GM18508 (cell line): Measurements from ENCODE around the gene HS3ST1.

Experiments
- ATAC-seq: cut with Tn5 transposase; IDR thresholded peaks from one replicate; pipeline ENCODE4 v1.9.1; 2021; ENCODE audit warnings: moderate number of reproducible peaks; ENCODE audit not compliant: insufficient read depth, unreplicated experiment

The HS3ST1 gene

GRCh38 chr4:11436084-11436483, 7.4 kb upstream of the HS3ST1 start:
- no peak for ATAC-seq

DNA sequence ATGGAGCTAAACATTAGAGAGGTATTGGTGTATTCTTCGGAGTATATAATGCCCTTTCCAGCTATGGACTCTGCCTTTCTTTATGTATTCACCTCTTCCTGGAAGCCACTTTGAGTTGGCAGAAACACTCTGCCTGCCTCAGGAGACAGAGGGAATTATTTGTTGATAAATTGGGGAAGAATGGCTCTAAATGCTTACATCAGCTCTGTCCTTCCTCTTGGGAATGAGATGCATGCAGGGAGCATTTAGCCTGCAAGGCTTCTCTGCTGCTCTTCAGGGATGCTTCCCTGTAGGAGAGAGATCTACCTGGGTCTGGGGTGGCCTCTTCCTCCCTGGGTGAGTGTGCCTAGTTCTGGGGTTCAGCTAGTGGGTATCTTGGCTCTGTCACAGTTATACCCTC, 6.9 kb upstream of the HS3ST1 start:
- ATAC-seq: no peak

DNA sequence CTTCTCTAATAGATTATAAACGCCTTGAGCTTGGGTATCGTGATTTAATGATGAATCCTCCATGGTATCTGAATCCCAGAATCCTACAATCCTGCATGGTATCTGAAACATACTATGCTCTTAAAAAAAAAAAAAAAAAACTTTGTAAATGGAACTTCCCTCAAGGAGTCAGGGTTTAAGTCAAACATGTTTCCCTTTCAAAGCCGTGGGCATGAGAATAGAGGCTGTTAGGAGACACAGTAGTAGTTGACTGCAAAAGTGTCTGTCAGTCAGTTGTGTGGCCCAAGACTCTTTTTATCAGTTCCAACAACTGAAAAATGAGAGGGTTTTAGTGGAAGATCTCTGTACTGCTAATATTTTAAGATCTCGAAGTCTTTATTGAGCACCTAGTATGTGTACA, 2.4 kb upstream of the HS3ST1 start:
- ATAC-seq: no peak

DNA sequence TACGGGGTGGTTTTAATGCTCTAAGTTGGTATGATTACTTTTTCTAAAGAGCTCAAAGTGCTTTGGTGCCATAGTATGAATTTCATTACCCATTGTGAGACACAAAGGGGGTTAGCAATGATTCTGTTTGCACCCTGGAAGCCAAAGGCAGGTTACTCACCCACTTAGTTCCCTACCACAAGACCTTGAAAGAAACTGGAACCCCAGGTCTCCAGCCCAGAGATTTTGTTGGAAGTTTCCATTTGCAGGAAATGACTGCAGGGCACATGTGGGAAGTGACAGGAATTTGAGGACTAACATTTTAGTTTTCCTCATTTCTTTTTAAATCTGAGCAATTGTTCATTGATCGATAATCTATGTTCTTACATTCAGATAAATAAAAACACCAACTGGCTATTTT, 1.8 kb upstream of the HS3ST1 start:
- no peak for ATAC-seq

DNA sequence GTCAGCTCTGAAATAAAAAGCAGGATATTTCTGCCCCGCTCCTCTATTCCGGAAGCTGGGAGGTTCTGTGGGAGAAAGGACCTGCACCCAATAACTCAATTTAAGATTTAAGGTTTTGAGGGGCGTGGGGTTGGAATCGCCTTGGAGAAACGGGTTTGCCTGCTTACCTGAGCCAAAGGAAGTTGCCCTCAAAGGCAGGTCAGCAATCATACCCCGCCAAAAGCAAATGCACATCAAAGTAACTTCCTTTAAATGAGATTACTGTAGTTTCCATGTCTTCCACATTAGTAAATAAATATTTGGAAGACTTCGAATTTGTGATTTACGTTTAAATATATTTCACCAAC, 978 bp upstream of the HS3ST1 start:
- ATAC-seq: no peak

DNA sequence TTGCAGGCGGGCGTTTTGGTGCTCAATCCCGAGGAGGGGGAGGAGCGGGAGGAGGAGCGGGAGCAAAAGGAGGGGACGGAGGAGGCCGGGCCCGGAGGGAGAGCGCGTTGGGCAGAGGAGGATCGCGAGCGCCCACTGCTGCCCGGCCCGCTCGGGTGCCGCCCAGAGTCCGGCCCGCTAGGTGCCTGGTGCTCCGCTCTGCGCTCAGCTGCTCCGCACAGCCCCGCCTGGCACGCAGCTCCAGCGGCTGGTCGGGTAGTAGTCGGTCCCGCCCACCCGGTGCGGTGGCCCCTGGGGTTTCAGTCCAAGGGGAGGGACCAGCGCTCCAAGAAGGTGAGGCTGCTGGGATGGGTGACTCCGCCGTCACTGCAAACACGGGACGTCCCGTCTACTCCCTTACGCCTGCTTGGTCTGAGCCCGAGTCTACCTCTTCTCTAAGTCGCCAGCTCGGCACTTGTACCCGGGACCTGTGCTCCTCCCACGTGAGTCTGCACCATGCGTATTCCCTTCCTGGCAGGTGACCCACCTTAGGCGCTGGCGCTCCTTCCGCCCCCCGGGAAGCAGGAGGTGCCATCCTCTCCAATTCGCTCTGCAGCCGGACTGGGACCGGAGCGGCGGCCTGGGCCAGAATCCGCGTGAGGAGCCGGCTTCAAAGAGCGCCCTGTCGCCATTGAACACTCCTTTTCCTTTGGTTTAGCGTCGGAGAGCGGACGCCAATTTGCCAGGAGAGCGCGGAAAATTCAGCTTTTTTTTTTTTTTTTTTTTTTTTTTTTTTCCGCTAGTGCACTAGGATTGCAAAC, 405 bp upstream of the HS3ST1 start:
- peak; percentile 37 for ATAC-seq

DNA sequence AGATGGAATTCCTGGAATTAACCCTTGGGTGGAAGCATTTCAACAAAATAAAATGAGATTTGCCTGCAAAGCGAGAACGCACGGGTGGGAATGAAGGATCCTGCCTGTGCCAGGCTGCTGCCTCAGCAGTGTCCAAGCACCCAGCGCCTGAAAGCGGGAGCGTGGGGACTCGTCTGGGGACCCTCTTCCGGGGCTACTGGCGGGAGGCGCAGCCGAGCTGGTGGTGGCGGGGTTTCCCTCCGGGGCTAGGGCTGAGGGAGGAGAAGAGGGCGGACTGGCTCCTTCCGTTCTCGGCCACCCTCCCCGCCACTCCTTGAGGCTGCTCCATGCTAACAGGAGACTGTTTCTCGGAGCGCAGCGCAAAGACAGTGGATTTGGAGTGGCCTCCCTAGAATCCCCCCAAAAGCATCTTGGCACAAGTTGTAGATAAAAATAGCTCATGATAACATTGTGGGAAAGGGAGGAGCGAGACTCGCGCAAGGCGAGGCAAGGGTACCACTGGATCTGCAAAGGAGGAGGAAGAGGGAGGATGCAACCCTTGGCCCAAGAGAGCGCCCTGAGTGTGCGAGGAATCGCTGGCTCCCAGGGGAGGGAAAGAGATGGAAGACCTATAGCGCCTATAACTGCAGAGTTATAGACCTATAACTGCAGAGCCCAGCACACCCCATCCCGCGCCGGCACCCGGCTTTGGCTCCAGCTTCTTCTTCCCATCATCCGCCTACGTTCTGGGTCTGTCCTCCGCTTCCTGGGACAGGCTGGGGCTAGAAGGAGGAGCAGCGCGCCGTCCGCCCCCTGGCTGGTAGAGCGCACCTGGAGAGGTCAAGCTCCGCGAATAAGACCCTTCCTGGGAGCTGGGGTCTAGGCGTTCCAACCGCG, 1.3 kb downstream of the HS3ST1 start:
- ATAC-seq: no peak

- ATAC-seq: no peak
Measured at GRCh38 chr4:11426731-11427120, 2.0 kb downstream of the HS3ST1 start.

DNA sequence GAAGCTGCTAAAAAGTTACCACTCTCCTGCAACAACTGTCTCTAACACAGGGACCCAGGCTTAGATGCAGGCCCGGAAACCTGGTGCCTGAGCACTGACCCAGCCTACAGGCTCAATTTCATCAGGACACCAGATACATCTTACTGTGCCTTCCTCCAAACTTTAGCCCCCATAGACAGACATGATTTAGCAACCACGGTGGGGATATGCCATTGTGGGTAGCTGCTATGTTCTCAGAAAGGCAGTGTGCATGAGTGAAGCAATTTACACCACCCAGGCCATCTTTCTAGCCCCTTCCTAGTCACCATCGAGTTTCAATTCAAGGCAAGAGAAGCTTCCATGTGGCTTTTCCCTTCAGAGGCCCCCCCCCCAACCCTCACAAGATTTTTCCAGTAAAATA, 2.7 kb downstream of the HS3ST1 start:
- ATAC-seq: no peak

DNA sequence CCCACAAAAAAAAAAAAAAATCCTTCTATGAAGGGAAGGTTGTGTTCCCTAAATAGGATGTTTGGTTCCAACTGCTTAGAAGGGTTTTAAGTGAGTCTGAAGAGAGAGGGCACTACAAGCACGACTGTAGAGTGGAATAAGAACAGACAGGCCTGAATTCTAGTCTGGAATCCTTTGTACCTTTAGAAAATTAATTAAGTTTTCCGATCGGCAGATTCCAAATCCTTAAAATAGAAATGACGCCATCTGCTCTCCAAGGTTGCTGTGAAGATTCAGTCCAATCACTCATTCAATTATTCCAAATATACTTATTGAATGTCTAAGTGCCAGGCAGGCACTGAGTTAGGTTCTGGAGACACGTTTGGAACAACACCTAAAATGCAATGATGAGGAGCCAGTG, 3.8 kb downstream of the HS3ST1 start:
- no peak for ATAC-seq

DNA sequence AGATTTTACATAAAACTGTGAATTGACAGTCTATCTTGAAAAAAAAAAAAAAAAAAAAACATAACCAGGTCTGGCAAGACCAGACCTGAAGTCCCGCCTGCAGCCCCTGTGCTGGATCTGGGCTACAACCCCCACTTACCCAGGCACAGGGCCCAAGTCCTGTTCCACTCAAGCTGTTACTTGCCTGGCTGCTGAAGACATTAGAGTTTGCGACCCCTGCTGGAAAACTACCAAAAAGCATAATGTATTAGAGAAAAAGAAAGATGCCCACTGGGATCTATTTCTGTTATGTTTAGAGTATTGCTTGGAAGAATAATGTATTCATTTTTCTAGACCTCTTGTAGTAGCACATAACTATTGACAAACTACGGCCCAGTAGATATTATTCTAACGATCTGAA, 4.7 kb downstream of the HS3ST1 start:
- no peak for ATAC-seq

GRCh38 chr4:11423465-11423864, 5.2 kb downstream of the HS3ST1 start:
- no peak for ATAC-seq

DNA sequence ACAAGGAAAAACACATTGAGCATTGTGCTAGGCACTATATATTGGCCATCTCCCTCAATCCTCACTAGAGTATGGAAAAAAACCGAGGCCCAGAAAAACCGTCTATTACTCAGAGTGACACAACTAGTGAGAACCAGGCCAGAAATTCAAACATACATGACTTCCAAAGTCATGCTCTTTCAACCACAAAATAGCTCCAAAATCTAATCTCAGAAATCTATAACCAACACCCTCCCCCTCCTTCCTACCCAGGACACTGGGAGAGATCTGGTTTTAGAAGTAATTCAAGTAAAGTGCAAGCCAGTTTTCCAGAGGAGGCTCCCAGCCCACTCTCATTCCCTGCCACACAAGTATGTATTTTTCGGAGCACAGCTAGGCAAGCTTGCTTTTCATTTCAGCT, 7.6 kb downstream of the HS3ST1 start:
- ATAC-seq: no peak

DNA sequence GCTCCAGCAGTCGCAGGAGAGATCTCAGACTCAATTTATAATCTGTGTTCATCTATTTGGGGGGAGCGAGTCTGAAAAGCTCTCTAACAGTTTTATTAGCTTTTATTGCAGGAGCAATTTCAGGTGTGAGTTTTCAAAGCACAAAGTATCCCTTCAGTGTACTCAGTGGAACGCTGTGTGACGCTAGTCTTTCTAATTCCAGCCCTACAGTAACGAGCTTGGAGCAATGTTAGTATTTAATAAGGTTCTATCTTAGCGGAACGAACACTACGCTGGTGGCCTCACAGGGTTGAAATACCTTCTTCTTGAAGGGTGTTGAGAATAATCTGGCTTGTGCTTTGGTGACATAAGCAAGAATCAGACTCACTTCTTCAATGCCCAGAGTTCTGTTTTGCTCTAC, 8.4 kb downstream of the HS3ST1 start:
- ATAC-seq: no peak

GRCh38 chr4:11418610-11419009, 10.1 kb downstream of the HS3ST1 start:
- no peak for ATAC-seq

GRCh38 chr4:11416767-11417113, 12.0 kb downstream of the HS3ST1 start:
- no peak for ATAC-seq

- peak; percentile 42 for ATAC-seq
Measured at GRCh38 chr4:11416071-11416766, 12.5 kb downstream of the HS3ST1 start.

DNA sequence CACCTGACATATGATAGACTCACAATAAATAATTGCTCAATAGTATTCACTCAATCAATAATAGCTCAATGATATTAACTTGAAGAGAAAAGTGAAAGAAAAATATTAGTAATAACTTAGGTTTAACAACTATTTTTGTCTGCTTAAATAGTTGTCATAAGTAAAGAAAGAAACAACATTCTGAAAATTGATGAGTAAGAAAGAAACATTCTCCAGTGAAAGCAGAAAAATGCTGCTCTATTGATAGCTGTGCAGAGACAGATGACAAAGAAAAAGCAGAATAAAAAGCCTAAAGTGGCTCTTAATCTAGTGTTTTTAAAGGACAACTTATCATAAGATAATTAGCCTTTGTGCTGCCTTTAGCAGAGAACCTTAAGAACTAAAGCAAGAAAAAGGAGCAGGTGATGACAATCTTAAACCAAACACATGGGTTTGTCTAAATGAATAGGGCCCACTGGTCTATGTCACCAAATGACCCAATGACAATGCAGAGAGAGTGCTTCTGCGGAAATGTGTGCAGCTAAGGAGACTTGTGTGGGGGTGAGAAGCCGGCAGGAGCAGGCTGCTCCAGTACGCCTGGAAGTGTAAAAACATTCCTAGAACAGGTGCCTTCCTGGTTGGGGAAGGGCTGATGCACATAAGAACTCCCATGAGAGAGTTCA, 13.2 kb downstream of the HS3ST1 start:
- ATAC-seq: peak; percentile 52

GRCh38 chr4:11412211-11412610, 16.5 kb downstream of the HS3ST1 start:
- no peak for ATAC-seq

DNA sequence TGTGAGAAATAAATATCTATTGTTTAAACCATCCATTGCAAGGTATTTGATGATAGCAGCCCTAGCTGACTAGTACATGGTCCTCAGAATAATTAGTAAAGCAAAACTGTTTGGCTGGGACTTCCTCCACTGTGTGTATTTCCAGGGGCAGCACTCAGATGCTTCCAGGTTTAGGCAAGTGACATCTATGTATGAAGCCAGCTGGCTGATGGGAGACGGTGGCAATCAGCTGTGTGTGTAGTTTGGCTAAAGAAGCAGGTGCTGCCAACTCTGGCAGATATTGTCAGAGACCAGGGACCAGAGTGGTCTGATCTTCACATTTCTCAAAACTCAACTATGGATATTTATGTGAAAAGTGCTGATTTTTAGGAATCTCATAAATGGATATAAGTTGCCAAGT, 19.1 kb downstream of the HS3ST1 start:
- ATAC-seq: no peak
